ENCODE results near the gene PRSS57.
"Not testable (repeated sequence)": the region's sequence is repeated elsewhere in the genome, so short reads cannot be mapped to it uniquely, and the experiment has no call there.

Gene PRSS57

GRCh38 chr19:674282-675151, 20.7 kb downstream of the PRSS57 start:
- no peak for DNase-seq (ENCODE audit: low read depth in 3 of 3)

- no peak for DNase-seq (ENCODE audit: low read depth in 3 of 3)
Observed at GRCh38 chr19:670609-671075, 24.6 kb downstream of the PRSS57 start.

- DNase-seq (ENCODE audit: low read depth in 3 of 3) = not testable (repeated sequence)
Observed at GRCh38 chr19:668675-669434, 26.4 kb downstream of the PRSS57 start.

GRCh38 chr19:666985-667573, 28.2 kb downstream of the PRSS57 start:
- not testable (repeated sequence) for DNase-seq (ENCODE audit: low read depth in 3 of 3)

GRCh38 chr19:664913-665443, 30.3 kb downstream of the PRSS57 start:
- DNase-seq (ENCODE audit: low read depth in 3 of 3) = peak; percentile 64 to 82 (median 67)

- no peak for DNase-seq (ENCODE audit: low read depth in 3 of 3)
Observed at GRCh38 chr19:663682-664117, 31.6 kb downstream of the PRSS57 start.

- DNase-seq (ENCODE audit: low read depth in 3 of 3) = peak; percentile 92 to 96 (median 93)
Observed at GRCh38 chr19:662962-663681, 32.1 kb downstream of the PRSS57 start, which contains the start of gene RNF126. Gene RNF126 (minus strand): TSS chr19:663214. CDS start chr19:663121, 93 bp downstream.

GRCh38 chr19:662207-662961, 32.9 kb downstream of the PRSS57 start:
- DNase-seq (ENCODE audit: low read depth in 3 of 3) = peak in 2 of 3 experiments; percentile 48 to 73

- peak in 2 of 3 experiments; percentile 48 to 72 for DNase-seq (ENCODE audit: low read depth in 3 of 3)
Observed at GRCh38 chr19:661427-662196, 33.6 kb downstream of the PRSS57 start.

- DNase-seq (ENCODE audit: low read depth in 3 of 3) = no peak
Observed at GRCh38 chr19:660793-661426, 34.3 kb downstream of the PRSS57 start.

GRCh38 chr19:658916-659839, 36.1 kb downstream of the PRSS57 start:
- no peak for DNase-seq (ENCODE audit: low read depth in 3 of 3)

- no peak for DNase-seq (ENCODE audit: low read depth in 3 of 3)
Observed at GRCh38 chr19:658059-658839, 37.0 kb downstream of the PRSS57 start.

- no peak for DNase-seq (ENCODE audit: low read depth in 3 of 3)
Observed at GRCh38 chr19:657611-658010, 37.6 kb downstream of the PRSS57 start.

GRCh38 chr19:656751-657559, 38.3 kb downstream of the PRSS57 start:
- DNase-seq (ENCODE audit: low read depth in 3 of 3) = no peak

- no peak for DNase-seq (ENCODE audit: low read depth in 3 of 3)
Observed at GRCh38 chr19:655691-656090, 39.6 kb downstream of the PRSS57 start.

- DNase-seq (ENCODE audit: low read depth in 3 of 3) = no peak
Observed at GRCh38 chr19:653425-653824, 41.8 kb downstream of the PRSS57 start.
